ENCODE results near the gene PTPN13.

PTPN13 gene, protein sequence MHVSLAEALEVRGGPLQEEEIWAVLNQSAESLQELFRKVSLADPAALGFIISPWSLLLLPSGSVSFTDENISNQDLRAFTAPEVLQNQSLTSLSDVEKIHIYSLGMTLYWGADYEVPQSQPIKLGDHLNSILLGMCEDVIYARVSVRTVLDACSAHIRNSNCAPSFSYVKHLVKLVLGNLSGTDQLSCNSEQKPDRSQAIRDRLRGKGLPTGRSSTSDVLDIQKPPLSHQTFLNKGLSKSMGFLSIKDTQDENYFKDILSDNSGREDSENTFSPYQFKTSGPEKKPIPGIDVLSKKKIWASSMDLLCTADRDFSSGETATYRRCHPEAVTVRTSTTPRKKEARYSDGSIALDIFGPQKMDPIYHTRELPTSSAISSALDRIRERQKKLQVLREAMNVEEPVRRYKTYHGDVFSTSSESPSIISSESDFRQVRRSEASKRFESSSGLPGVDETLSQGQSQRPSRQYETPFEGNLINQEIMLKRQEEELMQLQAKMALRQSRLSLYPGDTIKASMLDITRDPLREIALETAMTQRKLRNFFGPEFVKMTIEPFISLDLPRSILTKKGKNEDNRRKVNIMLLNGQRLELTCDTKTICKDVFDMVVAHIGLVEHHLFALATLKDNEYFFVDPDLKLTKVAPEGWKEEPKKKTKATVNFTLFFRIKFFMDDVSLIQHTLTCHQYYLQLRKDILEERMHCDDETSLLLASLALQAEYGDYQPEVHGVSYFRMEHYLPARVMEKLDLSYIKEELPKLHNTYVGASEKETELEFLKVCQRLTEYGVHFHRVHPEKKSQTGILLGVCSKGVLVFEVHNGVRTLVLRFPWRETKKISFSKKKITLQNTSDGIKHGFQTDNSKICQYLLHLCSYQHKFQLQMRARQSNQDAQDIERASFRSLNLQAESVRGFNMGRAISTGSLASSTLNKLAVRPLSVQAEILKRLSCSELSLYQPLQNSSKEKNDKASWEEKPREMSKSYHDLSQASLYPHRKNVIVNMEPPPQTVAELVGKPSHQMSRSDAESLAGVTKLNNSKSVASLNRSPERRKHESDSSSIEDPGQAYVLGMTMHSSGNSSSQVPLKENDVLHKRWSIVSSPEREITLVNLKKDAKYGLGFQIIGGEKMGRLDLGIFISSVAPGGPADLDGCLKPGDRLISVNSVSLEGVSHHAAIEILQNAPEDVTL (N-terminal part only)

DNA sequence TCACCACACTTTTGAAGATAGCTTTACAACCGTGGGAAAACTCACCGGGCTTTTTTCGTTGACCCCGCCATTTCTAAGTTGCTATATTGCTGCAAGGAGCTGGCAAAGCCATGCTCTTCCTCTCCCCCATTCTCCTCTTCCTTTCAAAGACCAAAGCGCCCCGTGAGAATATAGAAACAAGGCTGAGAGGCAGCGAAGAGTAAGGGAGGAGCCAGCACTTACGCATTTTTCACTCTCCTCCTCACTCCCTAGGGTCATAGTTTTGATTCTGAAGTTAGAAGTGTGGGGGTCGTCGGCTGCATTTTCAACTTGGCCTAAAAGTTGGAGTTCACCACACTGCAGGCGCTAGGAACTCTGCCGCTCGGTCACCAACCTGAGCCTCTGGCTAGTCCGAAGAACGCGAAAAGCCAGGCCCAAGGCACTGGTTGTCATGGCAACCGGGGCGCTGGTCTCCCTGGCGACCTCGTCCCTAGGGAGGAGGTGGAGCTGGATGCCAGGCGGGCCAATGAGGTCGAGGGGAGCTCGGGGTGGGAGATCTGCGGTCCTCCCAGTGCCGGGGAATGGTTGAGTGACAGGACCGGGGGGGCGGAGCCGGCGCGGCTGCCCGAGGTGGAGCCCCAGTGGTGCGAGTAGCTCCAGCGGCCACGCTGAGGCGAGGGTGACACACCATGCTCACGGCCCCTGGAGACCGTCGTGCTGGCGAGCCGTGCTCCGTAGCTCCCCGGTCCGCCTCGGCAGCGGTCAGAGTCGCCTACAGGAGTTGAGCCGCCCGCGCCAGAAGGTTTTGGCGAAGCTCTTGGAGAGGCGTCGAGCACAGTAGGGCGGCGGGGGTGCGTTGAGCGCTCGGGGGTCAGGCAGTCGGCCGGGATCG is at the start of gene PTPN13:
TSS of gene PTPN13 (plus strand) at position 628 of the 871 bp plus-strand sequence. CDS start 40,942 bp downstream, outside the sequence.
- no peak for DNase-seq (ENCODE audit: low read depth)

DNA sequence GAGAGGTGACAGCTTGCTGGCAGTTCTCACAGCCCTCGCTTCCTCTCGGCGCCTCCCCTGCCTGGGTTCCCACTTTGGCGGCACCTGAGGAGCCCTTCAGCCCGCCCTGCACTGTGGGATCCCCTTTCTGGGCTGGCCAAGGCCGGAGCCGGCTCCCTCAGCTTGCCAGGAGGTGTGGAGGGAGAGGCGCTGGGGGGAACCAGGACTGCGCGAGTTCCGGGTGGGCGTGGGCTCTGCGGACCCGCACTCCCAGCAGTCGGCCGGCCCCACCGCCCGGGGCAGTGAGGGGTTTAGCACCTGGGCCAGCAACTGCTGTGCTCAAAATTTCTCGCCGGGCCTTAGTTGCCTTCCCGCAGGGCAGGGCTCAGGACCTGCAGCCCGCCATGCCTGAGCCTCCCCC is 47.0 kb upstream of the PTPN13 start:
- no peak for DNase-seq (ENCODE audit: low read depth)

DNA sequence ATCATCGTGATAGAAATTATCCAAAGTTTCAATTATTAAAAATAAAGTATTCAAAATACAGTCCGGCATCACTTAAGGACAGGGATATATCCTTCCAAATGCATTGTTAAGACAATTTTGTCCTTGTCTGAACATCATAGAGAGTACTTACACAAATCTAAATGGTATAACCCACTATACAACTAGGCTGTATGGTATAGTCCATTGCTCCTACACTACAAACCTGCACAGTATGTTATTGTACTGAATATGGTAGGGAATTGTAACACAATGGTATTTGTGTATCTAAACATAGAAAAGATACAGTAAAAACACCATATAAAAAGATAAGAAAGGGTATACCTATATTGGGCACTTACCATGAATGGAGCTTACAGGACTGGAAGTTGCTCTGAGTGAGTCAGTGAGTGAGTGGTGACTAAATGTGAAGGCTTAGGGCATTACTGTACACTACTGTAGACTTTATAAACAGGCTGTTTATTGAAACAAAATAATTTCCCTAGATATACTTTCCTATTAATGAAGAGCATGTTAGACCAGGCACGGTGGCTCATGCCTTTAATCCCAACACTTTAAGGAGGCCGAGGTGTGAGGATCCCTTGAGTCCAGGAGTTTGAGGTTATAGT is 44.8 kb upstream of the PTPN13 start:
- no peak for DNase-seq (ENCODE audit: low read depth)

DNA sequence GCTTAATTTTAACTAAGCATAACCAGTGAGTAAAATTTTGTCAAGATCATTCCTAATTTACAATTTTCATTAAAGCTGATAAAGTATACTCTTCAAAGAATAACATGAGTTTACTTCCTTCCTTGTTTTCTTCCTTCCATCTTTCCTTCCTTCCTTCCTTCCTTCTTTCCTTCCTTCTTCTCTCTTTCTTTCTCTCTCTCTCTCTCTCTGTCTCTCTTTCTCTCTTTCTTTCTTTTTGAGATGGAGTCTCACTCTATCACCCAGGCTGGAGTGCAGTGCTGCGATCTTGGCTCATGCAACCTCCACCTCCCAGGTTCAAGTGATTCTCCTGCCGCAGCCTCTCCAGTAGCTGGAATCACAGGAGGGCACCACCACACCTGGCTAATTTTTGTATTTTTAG is 42.7 kb upstream of the PTPN13 start:
- no peak for DNase-seq (ENCODE audit: low read depth)

DNA sequence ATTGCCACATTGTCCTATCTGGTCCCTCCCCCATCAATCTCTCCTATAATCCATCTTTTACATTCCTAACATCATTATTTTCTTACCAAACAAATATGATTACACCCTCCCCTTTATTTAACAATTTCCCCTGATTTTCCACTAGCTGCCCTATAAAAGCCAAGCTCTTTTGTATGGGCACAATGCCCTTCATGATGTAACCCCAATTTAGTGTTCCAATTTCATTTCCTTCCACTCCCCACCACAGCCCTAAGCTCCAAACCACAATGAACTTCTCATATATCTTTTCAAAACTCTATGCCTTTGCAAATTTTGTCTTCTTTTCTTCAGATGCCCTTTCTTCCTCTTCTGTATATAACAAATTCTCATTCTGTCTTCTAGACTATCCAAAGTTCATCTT is 39.5 kb upstream of the PTPN13 start:
- no peak for DNase-seq (ENCODE audit: low read depth)

DNA sequence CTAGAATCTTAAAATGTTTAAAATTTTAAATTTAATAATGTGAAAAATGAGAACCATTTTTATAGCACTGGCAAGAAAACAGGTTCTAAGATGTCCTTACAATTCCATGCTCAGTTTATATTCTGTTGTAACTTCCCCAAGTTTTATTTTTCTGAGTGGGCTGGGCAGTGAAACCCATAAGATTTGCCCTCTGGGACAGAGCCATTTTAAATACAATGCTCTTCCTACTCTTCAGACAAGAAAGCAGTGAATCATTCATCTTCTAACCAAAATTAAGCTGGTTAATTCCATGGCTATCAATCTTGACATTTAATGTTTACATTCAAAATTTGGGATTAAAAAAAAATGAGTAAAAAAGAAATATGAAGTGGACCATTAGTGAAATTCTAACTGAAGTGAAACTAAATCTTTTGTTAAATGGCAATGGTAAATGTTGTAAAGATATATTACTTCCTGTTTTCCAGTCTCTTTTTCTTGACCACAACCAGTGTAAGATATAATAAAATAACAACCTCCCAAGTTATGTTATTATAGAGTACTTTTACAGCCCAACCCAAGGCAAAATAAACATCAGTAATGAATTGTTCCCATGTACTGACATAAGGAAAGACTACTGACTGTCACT is 37.2 kb upstream of the PTPN13 start:
- no peak for DNase-seq (ENCODE audit: low read depth)

DNA sequence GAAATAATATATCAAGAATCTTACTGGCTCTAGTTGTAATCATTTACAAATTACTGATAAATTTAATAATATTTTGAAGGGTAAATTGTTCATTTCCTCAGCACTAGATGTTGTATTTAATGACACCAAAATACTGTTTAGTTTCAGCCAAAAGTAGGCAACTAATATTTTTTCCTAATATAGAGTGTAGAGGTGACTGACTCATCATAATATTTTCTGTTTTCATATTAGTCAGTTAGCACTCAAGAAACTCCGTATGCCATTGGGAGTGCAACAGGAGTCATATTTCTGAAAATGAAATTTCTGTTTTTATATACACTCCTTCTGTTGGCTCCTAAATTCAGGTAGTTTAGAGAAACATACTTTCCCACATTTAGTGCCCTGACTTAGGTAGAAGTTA is 36.6 kb upstream of the PTPN13 start:
- DNase-seq (ENCODE audit: low read depth), result no peak

DNA sequence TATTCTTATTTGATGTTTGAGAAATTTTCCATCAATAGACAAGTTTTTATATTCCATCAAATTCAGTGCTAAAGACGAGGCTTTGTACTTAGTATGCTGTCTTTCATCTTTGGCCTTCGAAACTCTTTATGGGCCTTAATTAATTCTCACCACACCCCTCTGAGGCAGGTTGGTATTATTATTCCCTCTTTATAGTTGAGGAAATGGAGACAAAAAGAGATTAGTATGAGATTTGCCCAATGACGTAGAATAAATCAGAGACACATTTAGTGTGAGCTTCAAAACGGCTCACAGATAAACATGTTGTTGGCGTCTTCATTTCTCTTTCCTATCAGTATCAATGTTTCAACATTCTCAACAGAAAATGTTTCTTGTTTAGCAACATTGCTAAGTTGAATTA is 35.9 kb upstream of the PTPN13 start:
- no peak for DNase-seq (ENCODE audit: low read depth)

DNA sequence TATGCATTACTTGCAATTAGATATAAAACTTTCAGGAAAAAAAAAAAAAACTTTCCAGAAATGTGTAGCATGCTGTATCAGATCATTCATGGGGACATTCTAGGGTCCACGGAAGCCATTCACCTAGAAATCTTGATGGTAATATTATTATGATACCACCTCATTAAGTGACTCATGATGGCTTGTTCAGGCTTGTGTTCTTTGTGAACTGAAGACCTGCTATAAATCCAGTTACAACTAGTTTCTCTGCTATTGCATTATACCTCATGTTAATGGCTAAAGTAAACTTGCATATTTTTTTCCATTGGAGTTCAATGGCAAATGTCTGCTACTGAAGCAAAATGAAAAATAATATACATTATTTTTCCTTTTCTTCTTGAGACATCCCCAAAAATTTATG is 35.3 kb upstream of the PTPN13 start:
- no peak for DNase-seq (ENCODE audit: low read depth)

DNA sequence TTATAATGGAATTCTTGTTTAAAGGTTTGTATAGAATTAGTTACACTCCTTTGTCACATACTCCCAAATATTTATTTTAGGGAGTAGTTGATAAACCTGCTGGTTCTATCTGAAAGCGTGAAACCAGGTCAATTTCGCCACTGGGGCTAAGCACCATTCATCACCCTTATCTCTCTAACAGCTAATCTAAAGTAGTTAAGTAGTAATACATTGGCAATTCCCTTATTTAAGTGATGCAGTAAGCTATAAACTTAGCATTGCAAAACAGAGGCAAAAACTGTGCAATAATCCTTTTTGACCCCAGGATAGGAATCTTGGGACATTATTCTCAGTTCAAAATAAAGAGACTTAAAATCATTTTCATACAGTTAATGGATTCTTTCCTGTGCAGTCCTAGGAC is 33.7 kb upstream of the PTPN13 start:
- DNase-seq (ENCODE audit: low read depth), result no peak

DNA sequence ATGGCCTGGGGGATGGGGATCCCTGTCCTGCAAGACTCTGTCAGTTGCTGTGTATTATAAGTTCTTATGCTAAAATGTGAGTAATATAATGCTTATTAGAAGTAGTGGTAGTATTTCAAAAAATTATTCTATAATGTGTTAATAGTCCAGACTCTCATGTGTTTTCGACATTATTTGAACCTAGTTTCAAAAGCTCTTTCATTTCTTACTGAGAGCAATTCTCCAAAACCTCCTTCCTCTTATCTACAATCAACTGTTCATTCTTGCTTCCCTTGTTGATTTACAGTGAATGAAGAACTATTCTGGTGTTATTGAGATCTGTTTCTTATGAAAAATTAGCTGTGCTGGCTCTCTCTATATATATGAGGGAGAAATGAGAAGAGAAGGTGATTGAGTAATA is 32.9 kb upstream of the PTPN13 start:
- no peak for DNase-seq (ENCODE audit: low read depth)

DNA sequence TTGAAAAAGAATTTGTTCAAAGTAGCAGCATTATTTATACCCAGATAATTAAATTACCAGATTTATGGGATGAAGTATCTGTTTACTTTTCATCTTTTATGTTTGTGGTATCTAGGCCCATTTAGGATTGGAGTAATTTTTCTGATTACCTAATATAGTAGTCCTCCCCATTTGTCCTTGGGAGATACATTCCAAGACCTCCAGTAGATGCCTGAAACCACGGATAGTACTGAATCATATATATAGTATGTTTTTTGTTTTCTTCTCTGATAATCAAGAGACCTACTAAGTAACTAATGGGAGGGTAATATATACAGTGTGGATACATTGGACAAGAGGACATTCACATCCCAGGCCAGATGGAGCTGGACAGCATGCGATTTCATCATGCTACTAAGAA is 30.7 kb upstream of the PTPN13 start:
- no peak for DNase-seq (ENCODE audit: low read depth)

DNA sequence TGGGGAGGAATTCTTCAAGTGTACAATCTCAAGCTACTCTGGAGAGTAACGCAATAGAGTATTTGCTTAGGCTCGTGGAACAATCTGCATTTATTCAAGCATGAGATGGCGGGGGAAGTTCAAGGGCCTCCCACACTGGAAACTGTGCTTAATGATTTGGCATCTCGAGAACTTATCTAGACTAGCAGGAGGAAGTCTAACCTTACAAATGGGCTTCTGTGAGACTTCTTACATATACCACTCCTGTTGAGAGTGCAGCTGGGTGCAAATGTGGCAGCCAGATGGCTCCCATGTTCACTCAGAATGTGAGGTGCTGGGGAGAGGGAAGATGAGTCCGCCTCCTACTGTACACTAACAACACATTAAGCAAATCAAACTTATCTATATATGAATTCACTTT is 29.3 kb upstream of the PTPN13 start:
- DNase-seq (ENCODE audit: low read depth), result no peak

DNA sequence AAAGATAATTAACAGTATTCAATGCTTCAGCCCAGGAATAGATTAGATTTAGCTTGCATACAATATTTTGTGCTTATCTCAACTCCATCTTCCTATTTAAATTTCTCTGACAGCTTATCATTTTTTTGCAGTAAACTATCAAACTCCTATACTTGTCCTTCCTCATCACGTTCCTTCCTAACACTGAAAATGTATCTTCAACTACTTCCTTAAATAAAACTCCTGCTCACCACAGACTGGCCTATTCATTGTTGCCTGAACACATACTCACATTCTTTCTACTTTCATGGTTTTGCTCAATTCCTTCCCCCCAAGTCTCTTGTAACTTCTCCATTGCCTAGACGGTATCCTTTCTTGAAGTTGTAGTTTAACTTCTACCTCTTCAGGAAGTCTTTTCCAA is 28.5 kb upstream of the PTPN13 start:
- no peak for DNase-seq (ENCODE audit: low read depth)

DNA sequence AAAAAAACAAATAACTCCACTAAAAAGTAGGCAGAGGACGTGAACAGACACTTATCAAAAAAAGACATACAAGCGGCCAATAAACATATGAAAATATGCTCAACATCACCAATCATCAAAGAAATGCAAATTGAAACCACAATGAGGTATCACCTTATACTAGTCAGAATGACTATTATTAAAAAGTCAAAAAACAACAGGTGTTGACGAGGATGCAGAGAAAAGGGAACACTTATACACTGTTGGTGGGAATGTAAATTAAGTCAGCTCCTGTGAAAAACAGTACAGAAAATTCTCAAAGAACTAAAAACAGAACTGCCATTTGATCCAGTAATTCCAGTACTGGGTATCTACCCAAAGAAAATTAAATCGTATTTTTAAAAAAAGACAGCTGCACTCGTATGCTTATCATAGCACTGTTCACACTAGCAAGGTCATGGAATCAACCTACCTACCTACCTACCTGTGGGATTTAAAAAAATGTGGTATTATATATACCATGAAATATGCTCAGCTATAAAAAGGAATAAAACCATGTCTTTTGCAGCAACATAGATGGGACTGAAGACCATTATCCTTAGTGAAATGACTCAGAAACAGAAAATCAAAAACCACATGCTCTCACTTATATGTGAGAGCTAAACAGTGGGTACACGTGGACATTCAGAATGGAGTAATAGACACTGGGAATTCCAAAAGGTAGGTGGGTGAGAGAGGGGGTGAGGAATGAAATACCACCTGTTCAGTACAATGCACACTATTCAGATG is 24.8 kb upstream of the PTPN13 start:
- no peak for DNase-seq (ENCODE audit: low read depth)

DNA sequence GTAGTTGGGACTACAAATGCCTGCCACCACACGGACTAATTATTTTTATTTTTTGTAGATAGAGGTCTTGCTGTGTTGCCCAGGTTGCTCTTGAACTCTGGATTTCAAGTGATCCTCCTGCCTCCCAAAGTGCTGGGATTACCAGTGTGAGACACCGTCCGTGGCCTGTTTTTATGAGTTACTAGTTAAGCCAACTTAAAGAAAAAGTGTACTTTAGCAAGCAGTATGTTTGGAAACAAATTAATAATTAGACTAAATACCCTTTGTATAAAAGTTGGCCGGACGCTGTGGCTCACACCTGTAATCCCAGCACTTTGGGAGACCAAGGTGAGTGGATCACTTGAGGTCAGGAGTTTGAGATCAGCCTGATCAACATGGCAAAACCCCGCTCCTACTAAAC is 14.2 kb upstream of the PTPN13 start:
- DNase-seq (ENCODE audit: low read depth), result no peak

DNA sequence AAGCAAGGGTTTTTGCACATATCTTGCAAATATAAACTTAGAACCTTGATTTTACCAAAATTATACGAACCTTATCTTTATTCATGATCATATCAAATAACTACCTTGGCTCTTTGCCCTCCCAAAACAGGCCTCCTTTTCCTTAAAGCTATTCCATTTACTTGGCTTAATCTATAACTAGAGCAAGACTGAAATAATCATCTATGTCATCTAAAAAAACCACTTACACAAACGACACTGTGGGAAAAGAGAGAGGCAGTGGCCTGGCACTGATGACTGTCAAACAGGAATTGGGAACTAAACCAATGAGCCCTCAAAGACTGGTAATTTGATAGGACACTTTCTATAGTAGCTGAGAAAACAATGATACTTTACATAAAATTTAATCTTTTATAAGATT is 11.7 kb upstream of the PTPN13 start:
- DNase-seq (ENCODE audit: low read depth), result no peak

DNA sequence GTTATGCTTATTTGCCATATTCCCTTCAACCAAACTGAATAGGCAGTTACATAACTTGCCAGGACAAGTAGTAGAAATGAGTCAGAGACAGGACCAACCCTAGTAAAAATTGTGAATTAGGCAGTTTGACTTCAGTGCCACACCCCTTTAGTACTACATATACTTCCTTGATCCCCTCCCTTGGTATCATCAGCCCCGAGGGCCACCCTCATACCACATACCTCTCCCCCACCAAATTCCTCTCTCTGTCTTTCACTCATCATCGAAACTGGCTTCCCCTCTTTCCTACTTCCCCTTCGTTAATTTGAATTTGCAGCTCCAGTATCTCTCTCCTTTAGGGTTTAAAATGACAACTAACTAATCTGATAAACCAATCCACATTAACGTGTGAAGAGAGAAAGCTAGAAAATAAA is 7.9 kb upstream of the PTPN13 start:
- DNase-seq (ENCODE audit: low read depth), result no peak

DNA sequence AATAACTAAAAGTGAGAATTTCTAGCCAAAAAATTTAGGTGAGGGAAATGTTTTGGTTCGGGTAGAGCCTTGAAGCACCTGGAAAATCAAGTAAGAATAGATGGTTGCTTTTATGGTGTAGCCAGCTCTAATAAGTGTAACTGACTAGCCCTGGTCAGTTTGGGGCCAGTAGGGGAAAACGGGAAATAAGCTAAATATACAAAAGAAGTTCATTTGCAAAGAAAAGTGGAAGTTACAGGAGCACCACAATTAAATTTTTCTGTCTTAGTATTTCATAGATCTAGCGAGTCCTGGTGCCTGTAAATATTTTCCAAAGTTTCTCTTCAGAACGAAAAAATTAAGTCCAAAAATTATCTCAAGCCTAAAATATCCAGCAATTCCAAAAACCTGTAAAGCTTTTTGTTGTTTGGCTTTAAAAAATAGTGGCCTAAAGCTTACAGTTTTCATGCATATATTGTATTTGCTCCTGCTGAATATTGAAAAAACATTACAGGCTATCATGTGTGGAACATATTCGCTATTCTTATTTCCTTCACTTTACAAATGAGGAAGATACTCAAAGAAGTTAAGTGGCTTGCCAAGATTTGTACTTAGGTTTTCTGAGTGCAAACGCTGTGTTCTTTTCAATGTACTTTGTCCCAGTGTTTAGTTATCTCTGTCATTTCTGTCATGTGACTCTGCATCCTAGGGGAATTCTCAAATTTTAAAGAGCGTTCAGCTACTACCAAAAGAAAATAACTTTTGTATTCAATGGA is 7.3 kb upstream of the PTPN13 start:
- DNase-seq (ENCODE audit: low read depth), result no peak

All from stimulated activated CD8-positive, alpha-beta memory T cell treated with anti-CD3 and anti-CD28 coated beads, Interleukin-12 subunit alpha, Interleukin-12 subunit beta, amount 100 ng/mL, for 1 hour (primary cell).